KMS-11 (cell line): Measurements from ENCODE around the gene KRTAP5-10.
"Not testable (repeated sequence)": the region's sequence is repeated elsewhere in the genome, so short reads cannot be mapped to it uniquely, and the experiment has no call there.

Source experiments
- H2AFZ ChIP-seq: fragments of 200-600 bp; sonication (generic); 2 replicates; pipeline ENCODE4 v1.6.1; 2016; ENCODE audit warnings: antibody characterized with exemption, mixed run types, low read depth
- H3K27ac ChIP-seq: fragments of 200-600 bp; sonication (generic); 2 replicates; pipeline ENCODE4 v1.6.1; 2016; ENCODE audit warnings: mild to moderate bottlenecking, mixed run types
- H3K27me3 ChIP-seq: fragments of 200-600 bp; sonication (generic); 2 replicates; pipeline ENCODE4 v1.6.1; 2017; ENCODE audit warnings: mild to moderate bottlenecking, low read depth, mixed run types, moderate library complexity; ENCODE audit not compliant: insufficient read depth
- H3K36me3 ChIP-seq: fragments of 200-600 bp; sonication (generic); 2 replicates; pipeline ENCODE4 v1.6.1; 2017; ENCODE audit warnings: mild to moderate bottlenecking, mixed run types; ENCODE audit not compliant: insufficient read depth
- H3K4me1 ChIP-seq: fragments of 200-600 bp; sonication (generic); 2 replicates; pipeline ENCODE4 v1.6.1; 2016; ENCODE audit warnings: mild to moderate bottlenecking, low read depth, mixed run types; ENCODE audit not compliant: poor library complexity, severe bottlenecking
- H3K4me2 ChIP-seq: fragments of 200-600 bp; sonication (generic); 2 replicates; pipeline ENCODE4 v1.7.0; 2016; ENCODE audit warnings: mild to moderate bottlenecking, mixed run types
- H3K4me3 ChIP-seq: fragments of 200-600 bp; sonication (generic); IDR thresholded peaks from 2 replicates; pipeline ENCODE4 v1.6.1; 2017; ENCODE audit warnings: low read depth, low read length, mixed read lengths; ENCODE audit not compliant: insufficient read depth
- H3K79me2 ChIP-seq: fragments of 200-600 bp; sonication (generic); 2 replicates; pipeline ENCODE4 v1.6.1; 2016; ENCODE audit warnings: low read depth, mixed run types; ENCODE audit not compliant: insufficient read depth
- H3K9ac ChIP-seq: fragments of 200-600 bp; sonication (generic); 2 replicates; pipeline ENCODE4 v1.6.1; 2016; ENCODE audit warnings: mild to moderate bottlenecking, mixed run types
- H4K20me1 ChIP-seq: fragments of 200-600 bp; sonication (generic); 2 replicates; pipeline ENCODE4 v1.6.1; 2016; ENCODE audit warnings: mild to moderate bottlenecking, mixed run types; ENCODE audit not compliant: insufficient read depth
- CTCF ChIP-seq: fragments of 200-600 bp; sonication (generic); conservative IDR thresholded peaks from 2 replicates; pipeline ENCODE4 v1.6.1; 2017; ENCODE audit warnings: low read depth, mild to moderate bottlenecking, antibody characterized with exemption, low read length, moderate library complexity, mixed read lengths

KRTAP5-10 gene

DNA sequence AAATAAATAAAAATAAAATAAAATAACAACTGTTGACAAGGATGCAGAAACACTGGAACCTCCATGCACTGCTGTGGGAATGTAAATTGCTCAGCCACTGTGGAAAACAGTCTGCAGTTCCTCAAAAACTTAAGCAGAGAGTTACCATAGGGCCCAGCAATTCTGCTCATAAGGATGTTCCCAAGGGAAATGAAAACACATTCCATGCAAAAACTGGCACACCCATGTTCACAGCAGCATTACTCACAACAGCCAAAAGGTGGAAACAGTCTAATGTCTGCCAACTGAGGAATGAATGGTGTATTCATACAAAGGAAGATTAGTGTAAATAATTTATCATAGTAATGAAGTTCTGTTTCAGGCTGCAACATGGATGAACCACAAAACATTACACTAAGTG lies 3.2 kb upstream of the KRTAP5-10 start:
- Histone ChIP-seq H3K4me3 (no peak overlapping the region), H4K20me1 (no peaks in the 10 kb centered on the region), H3K36me3 (no peaks in the 10 kb centered on the region), H3K27ac (no peak overlapping the region), H2AFZ (no peak overlapping the region), H3K9ac (no peak overlapping the region), H3K4me1 (no peaks in the 10 kb centered on the region), H3K4me2 (no peak overlapping the region), H3K79me2 (no peaks in the 10 kb centered on the region), H3K27me3 (no peaks in the 10 kb centered on the region)
- TF ChIP-seq CTCF, result no peak

- Histone ChIP-seq H3K4me1 (no peaks in the 10 kb centered on the region), H3K9ac (no peak overlapping the region), H3K79me2 (no peaks in the 10 kb centered on the region), H3K27me3 (no peaks in the 10 kb centered on the region), H2AFZ (no peak overlapping the region), H3K36me3 (no peaks in the 10 kb centered on the region), H3K27ac (no peak overlapping the region), H3K4me2 (no peak overlapping the region), H3K4me3 (no peak overlapping the region), H4K20me1 (no peaks in the 10 kb centered on the region)
- no peak for TF ChIP-seq CTCF
Measured at GRCh38 chr11:71563406-71563805, 2.0 kb upstream of the KRTAP5-10 start.

- Histone ChIP-seq H3K4me3 (no peak overlapping the region), H3K36me3 (no peaks in the 10 kb centered on the region), H3K4me2 (no peak overlapping the region), H2AFZ (no peak overlapping the region), H3K4me1 (no peaks in the 10 kb centered on the region), H3K27ac (no peak overlapping the region), H3K79me2 (no peaks in the 10 kb centered on the region), H3K9ac (no peak overlapping the region), H3K27me3 (no peaks in the 10 kb centered on the region), H4K20me1 (no peaks in the 10 kb centered on the region)
- TF ChIP-seq CTCF, result no peak
Measured at GRCh38 chr11:71564430-71564829, 933 bp upstream of the KRTAP5-10 start.

- Histone ChIP-seq H3K79me2 (no peaks in the 10 kb centered on the region), H3K4me2 (no peak overlapping the region), H3K27ac (no peak overlapping the region), H3K4me3 (no peak overlapping the region), H3K27me3 (no peaks in the 10 kb centered on the region), H2AFZ (no peak overlapping the region), H3K4me1 (no peaks in the 10 kb centered on the region), H3K9ac (no peak overlapping the region), H4K20me1 (no peaks in the 10 kb centered on the region), H3K36me3 (no peaks in the 10 kb centered on the region)
- no peak for TF ChIP-seq CTCF
Measured at GRCh38 chr11:71566081-71566620, 788 bp downstream of the KRTAP5-10 start.

- H3K36me3 ChIP-seq, H4K20me1 ChIP-seq, H3K9ac ChIP-seq, H3K4me2 ChIP-seq, H3K27me3 ChIP-seq, H3K4me3 ChIP-seq, H2AFZ ChIP-seq, H3K27ac ChIP-seq, H3K4me1 ChIP-seq, H3K79me2 ChIP-seq: not testable (repeated sequence)
Measured at GRCh38 chr11:71566626-71567599, 1.6 kb downstream of the KRTAP5-10 start.

- H3K27me3 ChIP-seq, H3K27ac ChIP-seq, H3K4me1 ChIP-seq, H2AFZ ChIP-seq, H3K4me3 ChIP-seq, H3K9ac ChIP-seq, H3K4me2 ChIP-seq, H3K79me2 ChIP-seq, H3K36me3 ChIP-seq, H4K20me1 ChIP-seq: not testable (repeated sequence)
Measured at GRCh38 chr11:71567633-71568032, 2.3 kb downstream of the KRTAP5-10 start.
